ENCODE measurements around the gene CHCHD6.

GRCh38 chr3:126931806-126932187 lies 227.8 kb downstream of the CHCHD6 start:
- TF ChIP-seq GATA2 (IDR thresholded peaks at IDR 0.05; ENCODE audit: low read depth, low read length), result no peak
- no peak for TF ChIP-seq GATA3 (IDR thresholded peaks at IDR 0.05; ENCODE audit: low read depth, low read length)
